ENCODE results near the gene GLRX5.

DNA sequence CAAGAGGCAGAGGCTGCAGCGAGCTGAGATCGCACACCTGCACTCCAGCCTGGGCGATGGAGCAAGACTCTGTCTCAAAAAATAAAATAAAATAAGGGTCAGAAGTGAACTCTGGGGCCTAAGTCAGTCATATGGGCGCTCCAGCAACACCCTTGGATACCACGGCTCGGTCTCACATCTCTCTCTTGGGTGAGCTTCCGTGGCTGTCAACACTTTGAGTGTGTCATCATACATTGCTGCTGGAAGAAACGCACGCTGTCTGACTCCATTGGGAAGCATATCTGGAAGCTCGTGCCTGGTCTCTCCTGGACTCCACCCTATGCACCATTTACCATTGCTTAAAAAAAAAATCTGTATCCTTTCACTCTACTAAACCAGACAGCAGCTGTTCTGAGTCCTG lies 20.2 kb downstream of the GLRX5 start:
- TF ChIP-seq POLR2A (IDR thresholded peaks at IDR 0.05) (no peak), POLR2AphosphoS5 (IDR thresholded peaks at IDR 0.05) (no peak)
- TF ChIP-seq, protein P1, sequence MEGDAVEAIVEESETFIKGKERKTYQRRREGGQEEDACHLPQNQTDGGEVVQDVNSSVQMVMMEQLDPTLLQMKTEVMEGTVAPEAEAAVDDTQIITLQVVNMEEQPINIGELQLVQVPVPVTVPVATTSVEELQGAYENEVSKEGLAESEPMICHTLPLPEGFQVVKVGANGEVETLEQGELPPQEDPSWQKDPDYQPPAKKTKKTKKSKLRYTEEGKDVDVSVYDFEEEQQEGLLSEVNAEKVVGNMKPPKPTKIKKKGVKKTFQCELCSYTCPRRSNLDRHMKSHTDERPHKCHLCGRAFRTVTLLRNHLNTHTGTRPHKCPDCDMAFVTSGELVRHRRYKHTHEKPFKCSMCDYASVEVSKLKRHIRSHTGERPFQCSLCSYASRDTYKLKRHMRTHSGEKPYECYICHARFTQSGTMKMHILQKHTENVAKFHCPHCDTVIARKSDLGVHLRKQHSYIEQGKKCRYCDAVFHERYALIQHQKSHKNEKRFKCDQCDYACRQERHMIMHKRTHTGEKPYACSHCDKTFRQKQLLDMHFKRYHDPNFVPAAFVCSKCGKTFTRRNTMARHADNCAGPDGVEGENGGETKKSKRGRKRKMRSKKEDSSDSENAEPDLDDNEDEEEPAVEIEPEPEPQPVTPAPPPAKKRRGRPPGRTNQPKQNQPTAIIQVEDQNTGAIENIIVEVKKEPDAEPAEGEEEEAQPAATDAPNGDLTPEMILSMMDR (IDR thresholded peaks at IDR 0.05), result no peak
